CD14-positive monocyte (primary cell): ENCODE data around the gene DCLK1. TPM values are rescaled to one million over a fixed set of nuclear protein-coding genes. Genes with fewer than 3 reads are reported as not detected.

Experiments
- DNase-seq, 3 donors: peaks; one replicate each; pipeline ENCODE4 v3.0.0-alpha.2; 2011 to 2022
- H2AFZ ChIP-seq: 2 replicates; pipeline ENCODE4 v1.6.0; 2012; ENCODE audit warnings: mild to moderate bottlenecking, low read depth, low read length, inconsistent platforms; ENCODE audit not compliant: insufficient read depth, poor library complexity, severe bottlenecking
- H3K27ac ChIP-seq, 2 donors: 1 replicate in 1 of 2; 2 replicates in 1 of 2; pipeline ENCODE4 v1.5.1; 2012 to 2013; ENCODE audit warnings: low read length in 2 of 2, control low read depth in 1 of 2, inconsistent platforms in 1 of 2, low read depth in 1 of 2, mild to moderate bottlenecking in 1 of 2
- H3K27me3 ChIP-seq, 2 donors: one replicate each; pipeline versions ENCODE4 v1.6.0 to v1.6.1; 2011 to 2013; ENCODE audit warnings: low read length in 2 of 2; ENCODE audit not compliant: control insufficient read depth in 2 of 2, insufficient read depth in 2 of 2
- H3K36me3 ChIP-seq, 2 donors: replicated peaks in 1 of 2; 1 replicate in 1 of 2; 2 replicates in 1 of 2; pipeline versions ENCODE4 v1.5.1 to v1.6.1; 2012 to 2013; ENCODE audit warnings: low read length in 2 of 2, control low read depth in 1 of 2, inconsistent platforms in 1 of 2, mild to moderate bottlenecking in 1 of 2; ENCODE audit not compliant: insufficient read depth in 2 of 2, control insufficient read depth in 1 of 2
- H3K4me1 ChIP-seq, 2 donors: 1 replicate in 1 of 2; 2 replicates in 1 of 2; pipeline versions ENCODE4 v1.5.1 to v1.6.1; 2012 to 2013; ENCODE audit warnings: low read length in 2 of 2, control low read depth in 1 of 2, inconsistent platforms in 1 of 2, mild to moderate bottlenecking in 1 of 2, moderate library complexity in 1 of 2; ENCODE audit not compliant: insufficient read depth in 2 of 2, control insufficient read depth in 1 of 2
- H3K4me2 ChIP-seq: replicated peaks from 2 replicates; pipeline ENCODE3; 2012; ENCODE audit warnings: low read length, moderate library complexity, mild to moderate bottlenecking; ENCODE audit not compliant: poor library complexity, severe bottlenecking; ENCODE audit errors: extremely low read depth
- H3K4me3 ChIP-seq, 3 experiments: fragments of 200-600 bp in 1 of 3; sonication (generic) in 1 of 3; replicated peaks in 1 of 3; 1 replicate in 2 of 3; 2 replicates in 1 of 3; pipeline ENCODE4 v1.5.1; 2011 to 2013; ENCODE audit warnings: low read length in 3 of 3, mild to moderate bottlenecking in 3 of 3, control low read depth in 2 of 3, low read depth in 2 of 3, inconsistent platforms in 1 of 3, moderate library complexity in 1 of 3
- H3K79me2 ChIP-seq: 2 replicates; pipeline ENCODE4 v1.6.0; 2012; ENCODE audit warnings: mild to moderate bottlenecking, control low read depth, inconsistent platforms, low read length, moderate library complexity; ENCODE audit not compliant: insufficient read depth
- H3K9ac ChIP-seq: 2 replicates; pipeline ENCODE4 v1.6.0; 2017; ENCODE audit warnings: low read length, mild to moderate bottlenecking; ENCODE audit not compliant: insufficient read depth, poor library complexity, severe bottlenecking
- H3K9me3 ChIP-seq, 2 donors: replicated peaks in 1 of 2; 1 replicate in 1 of 2; 2 replicates in 1 of 2; pipeline versions ENCODE4 v1.5.1 to v1.6.1; 2012 to 2013; ENCODE audit warnings: low read length in 2 of 2, control low read depth in 1 of 2; ENCODE audit not compliant: control insufficient read depth in 1 of 2, insufficient read depth in 1 of 2
- H4K20me1 ChIP-seq: 2 replicates; pipeline ENCODE4 v1.6.0; 2012; ENCODE audit warnings: mild to moderate bottlenecking, low read length, control low read depth, moderate library complexity; ENCODE audit not compliant: insufficient read depth
- H3K27ac Mint-ChIP-seq, 7 donors: one replicate each; pipeline ENCODE4 v1.8.0; 2020; ENCODE audit warnings: mild to moderate bottlenecking in 7 of 7, mixed read lengths in 7 of 7, moderate library complexity in 6 of 7, inconsistent platforms in 2 of 7
- H3K27me3 Mint-ChIP-seq, 3 donors: one replicate each; pipeline ENCODE4 v1.8.0; 2021 to 2022; ENCODE audit warnings: low read depth in 3 of 3, mild to moderate bottlenecking in 3 of 3, mixed read lengths in 3 of 3, moderate library complexity in 3 of 3, inconsistent platforms in 1 of 3
- H3K36me3 Mint-ChIP-seq, 2 donors: one replicate each; pipeline ENCODE4 v1.8.0; 2020; ENCODE audit warnings: mixed read lengths in 2 of 2, inconsistent platforms in 1 of 2, mild to moderate bottlenecking in 1 of 2
- H3K4me1 Mint-ChIP-seq: one replicate; pipeline ENCODE4 v1.8.0; 2020; ENCODE audit warnings: mild to moderate bottlenecking, mixed read lengths
- H3K4me3 Mint-ChIP-seq, 2 donors: one replicate each; pipeline ENCODE4 v1.8.0; 2020; ENCODE audit warnings: mild to moderate bottlenecking in 2 of 2, mixed read lengths in 2 of 2, moderate library complexity in 1 of 2
- H3K9me3 Mint-ChIP-seq, 7 donors: one replicate each; pipeline ENCODE4 v1.8.0; 2020 to 2022; ENCODE audit warnings: mixed read lengths in 7 of 7, mild to moderate bottlenecking in 6 of 7, moderate library complexity in 6 of 7, inconsistent platforms in 2 of 7
- CTCF ChIP-seq: fragments of 200-600 bp; IDR thresholded peaks from one replicate; pipeline ENCODE4 v1.8.0; 2022; ENCODE audit warnings: antibody characterized with exemption, mild to moderate bottlenecking
- WGBS: methylation state at CpG from one replicate; pipeline ENCODE4 v1.1.5; 2013; ENCODE audit warnings: missing lambda C conversion rate; ENCODE audit not compliant: insufficient coverage; 5-methylcytosine and 5-hydroxymethylcytosine counted together
- intact Hi-C, 2 donors: fragments of 100-400 bp; cut with micrococcal nuclease; formaldehyde crosslinking; loops; one replicate each; pipeline versions ENCODE4 v1.15.0 to v1.15.1; 2023
- polyA plus RNA-seq, 3 donors: library from polyadenylated mRNA; depleted of rRNA in 1 of 3; unstranded in 2 of 3; stranded (reverse) in 1 of 3; fragments of 300-500 nt in 2 of 3; fragments of >200 nt in 1 of 3; fragmentation: Illumina TruSeq in 2 of 3; gene quantifications; 1 replicate in 2 of 3; 2 replicates in 1 of 3; pipeline ENCODE4 v1.2.3, GENCODE V29; 2012 to 2021

DCLK1 gene
- polyA plus RNA-seq, 3 donors = not detected

- Histone ChIP-seq H3K79me2 (no peaks in the 10 kb centered on the region), H3K27ac (no peak overlapping the region), H3K9me3 (no peaks in the 10 kb centered on the region), H3K9ac (no peak overlapping the region), H4K20me1 (no peaks in the 10 kb centered on the region), H3K4me2 (no peak overlapping the region), H3K27me3 (no peaks in the 10 kb centered on the region), H2AFZ (no peak overlapping the region), H3K4me3 (no peak overlapping the region), H3K36me3 (no peaks in the 10 kb centered on the region), H3K4me1 (no peaks in the 10 kb centered on the region)
- no peaks in the 10 kb centered on the region for H3K27me3 Mint-ChIP-seq
- TF ChIP-seq CTCF = no peak
- 86% methylated on average over 1 of the region's 2 CpGs for WGBS
- no peaks in the 10 kb centered on the region for H3K4me1 Mint-ChIP-seq
- DNase-seq = no peak
- peaks cover 0 to 4% (median 2%) of the 10 kb centered on the region in 7 donors for H3K9me3 Mint-ChIP-seq
- H3K27ac Mint-ChIP-seq = no peak overlapping the region
- H3K36me3 Mint-ChIP-seq = no peaks in the 10 kb centered on the region
- H3K4me3 Mint-ChIP-seq = no peak overlapping the region
- intact Hi-C loops = no loop called here
These were observed 77.1 kb downstream of the DCLK1 start for GRCh38 chr13:36054041-36054440.

- no peak overlapping the region for H3K4me3 ChIP-seq
These were observed 80.1 kb downstream of the DCLK1 start for GRCh38 chr13:36051082-36051481.

More at GRCh38 chr13:36051082-36051481, 80.1 kb downstream of the DCLK1 start:
- intact Hi-C loops = no loop called here
- H3K79me2 ChIP-seq = no peaks in the 10 kb centered on the region
- H3K4me3 Mint-ChIP-seq = no peak overlapping the region
- H3K4me2 ChIP-seq = no peak overlapping the region
- peaks cover 0 to 4% (median 2%) of the 10 kb centered on the region in 7 donors for H3K9me3 Mint-ChIP-seq
- no peaks in the 10 kb centered on the region for H3K4me1 ChIP-seq
- H3K27ac ChIP-seq = no peak overlapping the region
- H4K20me1 ChIP-seq = no peaks in the 10 kb centered on the region
- H3K27ac Mint-ChIP-seq = no peak overlapping the region
- no peak for DNase-seq
- no peak overlapping the region for H2AFZ ChIP-seq
- H3K4me1 Mint-ChIP-seq = no peaks in the 10 kb centered on the region
- no peaks in the 10 kb centered on the region for H3K27me3 Mint-ChIP-seq
- H3K36me3 Mint-ChIP-seq = no peaks in the 10 kb centered on the region
- no CpG with 5 or more reads among the region's 1 CpG for WGBS
- H3K36me3 ChIP-seq = no peaks in the 10 kb centered on the region
- TF ChIP-seq CTCF = no peak
- H3K9ac ChIP-seq = no peak overlapping the region
- no peaks in the 10 kb centered on the region for H3K27me3 ChIP-seq
- H3K9me3 ChIP-seq = no peaks in the 10 kb centered on the region
